HepG2 (cell line): ENCODE measurements around the gene ZFPM1. TPM values are rescaled to one million over a fixed set of nuclear protein-coding genes. Genes with fewer than 3 reads are reported as not detected.

Experiments
- CEBPG ChIP-seq: IDR thresholded peaks from 2 replicates; pipeline ENCODE4 v1.6.1; 2016
- CHD2 ChIP-seq: IDR thresholded peaks from 2 replicates; pipeline ENCODE4 v1.6.1; 2011; ENCODE audit warnings: low read depth, low read length, improper control_type of control experiment
- CSRNP2 ChIP-seq: sonication (generic); formaldehyde crosslinking; conservative IDR thresholded peaks from 2 replicates; pipeline ENCODE4 v1.8.0; 2022; ENCODE audit warnings: low read depth, missing genetic modification reagents
- GABPA ChIP-seq, 2 experiments: IDR thresholded peaks; 2 replicates each; pipeline ENCODE4 v1.6.1; 2011 to 2016; ENCODE audit warnings: low read depth in 2 of 2, low read length in 1 of 2, missing biosample characterization in 1 of 2, missing genetic modification characterization in 1 of 2
- IKZF1 ChIP-seq: fragments of 450-650 bp; IDR thresholded peaks from 2 replicates; pipeline ENCODE4 v1.7.1; 2016
- KDM1A ChIP-seq: IDR thresholded peaks from 2 replicates; pipeline ENCODE4 v1.6.1; 2016; ENCODE audit warnings: missing compliant biosample characterization
- NAIF1 ChIP-seq: sonication (generic); formaldehyde crosslinking; IDR thresholded peaks from 2 replicates; pipeline ENCODE4 v1.5.0; 2020; ENCODE audit warnings: mild to moderate bottlenecking, missing genetic modification reagents, borderline replicate concordance
- NCOA5 ChIP-seq: sonication (generic); formaldehyde crosslinking; IDR thresholded peaks from 2 replicates; pipeline ENCODE4 v1.4.0; 2020; ENCODE audit warnings: missing genetic modification reagents
- PAWR ChIP-seq: sonication (generic); formaldehyde crosslinking; IDR thresholded peaks from 2 replicates; pipeline ENCODE4 v1.4.0; 2020; ENCODE audit warnings: missing genetic modification reagents, mild to moderate bottlenecking, borderline replicate concordance
- RFX1 ChIP-seq: fragments of 450-650 bp; IDR thresholded peaks from 2 replicates; pipeline ENCODE4 v1.6.1; 2017
- SCMH1 ChIP-seq: sonication (generic); formaldehyde crosslinking; IDR thresholded peaks from 2 replicates; pipeline ENCODE4 v1.9.0; 2021; ENCODE audit warnings: missing genetic modification reagents, mild to moderate bottlenecking, borderline replicate concordance
- SIN3B ChIP-seq: fragments of 150-350 bp; IDR thresholded peaks from 2 replicates; pipeline ENCODE4 v1.6.1; 2014; ENCODE audit warnings: low read length
- SMAD3 ChIP-seq: sonication (generic); formaldehyde crosslinking; IDR thresholded peaks from 2 replicates; pipeline ENCODE4 v1.4.0; 2020; ENCODE audit warnings: missing genetic modification reagents
- SRSF1 ChIP-seq: fragments of 200-400 bp; formaldehyde crosslinking; optimal IDR thresholded peaks from 2 replicates; pipeline ENCODE3; 2017; ENCODE audit warnings: mild to moderate bottlenecking, low read depth, low read length, moderate library complexity
- ZC3H13 ChIP-seq: sonication (generic); formaldehyde crosslinking; IDR thresholded peaks from 2 replicates; pipeline ENCODE4 v1.8.1; 2023; ENCODE audit warnings: mild to moderate bottlenecking, missing genetic modification reagents, moderate library complexity
- ZMAT3 ChIP-seq: sonication (generic); formaldehyde crosslinking; conservative IDR thresholded peaks from 2 replicates; pipeline ENCODE4 v1.7.0; 2021; ENCODE audit warnings: missing genetic modification reagents
- ZNF350 ChIP-seq: sonication (generic); formaldehyde crosslinking; IDR thresholded peaks from 2 replicates; pipeline ENCODE4 v1.4.0; 2020; ENCODE audit warnings: mild to moderate bottlenecking, low read depth, missing genetic modification reagents, borderline replicate concordance
- ZNF383 ChIP-seq: sonication (generic); formaldehyde crosslinking; IDR thresholded peaks from 2 replicates; pipeline ENCODE4 v1.4.0; 2020; ENCODE audit warnings: missing genetic modification reagents, mild to moderate bottlenecking, borderline replicate concordance
- ZNF543 ChIP-seq: sonication (generic); formaldehyde crosslinking; IDR thresholded peaks from 2 replicates; pipeline ENCODE4 v1.4.0; 2020; ENCODE audit warnings: mild to moderate bottlenecking, missing genetic modification reagents
- ZNF670 ChIP-seq: sonication (generic); formaldehyde crosslinking; IDR thresholded peaks from 2 replicates; pipeline ENCODE4 v1.8.0; 2022; ENCODE audit warnings: mild to moderate bottlenecking, missing genetic modification reagents, borderline replicate concordance
- ZNF724P ChIP-seq: sonication (generic); formaldehyde crosslinking; IDR thresholded peaks from 2 replicates; pipeline ENCODE4 v1.8.0; 2022; ENCODE audit warnings: missing genetic modification reagents, borderline replicate concordance
- ZNF747 ChIP-seq: sonication (generic); formaldehyde crosslinking; IDR thresholded peaks from 2 replicates; pipeline ENCODE4 v1.8.1; 2023; ENCODE audit warnings: missing genetic modification reagents, mild to moderate bottlenecking, borderline replicate concordance
- ZSCAN20 ChIP-seq: sonication (generic); formaldehyde crosslinking; IDR thresholded peaks from 2 replicates; pipeline ENCODE4 v1.4.0; 2020; ENCODE audit warnings: missing genetic modification reagents, mild to moderate bottlenecking, borderline replicate concordance
- ZSCAN9 ChIP-seq: IDR thresholded peaks from 2 replicates; pipeline ENCODE4 v1.6.1; 2016; ENCODE audit warnings: borderline replicate concordance
- polyA plus RNA-seq, 8 experiments: library from polyadenylated mRNA; depleted of rRNA in 3 of 8; stranded (reverse) in 7 of 8; unstranded in 1 of 8; fragments of >200 nt; fragmentation: Illumina TruSeq in 4 of 8; extraction: Trizol in 4 of 8; gene quantifications; 2 replicates each; pipeline versions ENCODE4 v1.2.1 to v1.2.3, GENCODE V29; 2011 to 2016; ENCODE audit warnings: low read depth in 4 of 8, missing spikeins in 1 of 8, mixed read lengths in 1 of 8; ENCODE audit not compliant: insufficient read depth in 1 of 8
- total RNA-seq, 5 experiments: library from RNA; depleted of rRNA; stranded (reverse); fragments of >200 nt; fragmentation: Illumina TruSeq; extraction: Trizol; gene quantifications; 2 replicates each; pipeline ENCODE4 v1.2.3, GENCODE V29; 2016; ENCODE audit warnings: low read depth in 1 of 5
- TF ChIP-seq, protein P1 (sequence below): IDR thresholded peaks from 2 replicates; pipeline ENCODE4 v1.6.1; 2016
- TF ChIP-seq, protein P2 (sequence below): sonication (generic); formaldehyde crosslinking; IDR thresholded peaks from 2 replicates; pipeline ENCODE4 v1.5.0; 2020; ENCODE audit warnings: mild to moderate bottlenecking, missing genetic modification reagents
- TF ChIP-seq, protein P3 (sequence below): sonication (generic); formaldehyde crosslinking; IDR thresholded peaks from 2 replicates; pipeline ENCODE4 v1.4.0; 2020; ENCODE audit warnings: mild to moderate bottlenecking, missing genetic modification reagents, borderline replicate concordance

ZFPM1 gene
- total and polyA plus RNA-seq, 2 of the 13 experiments (the other 11 are each of a cell fraction or from before 2014, with no cell fraction given): 1.3 to 3.8 TPM

- TF ChIP-seq, protein P1, sequence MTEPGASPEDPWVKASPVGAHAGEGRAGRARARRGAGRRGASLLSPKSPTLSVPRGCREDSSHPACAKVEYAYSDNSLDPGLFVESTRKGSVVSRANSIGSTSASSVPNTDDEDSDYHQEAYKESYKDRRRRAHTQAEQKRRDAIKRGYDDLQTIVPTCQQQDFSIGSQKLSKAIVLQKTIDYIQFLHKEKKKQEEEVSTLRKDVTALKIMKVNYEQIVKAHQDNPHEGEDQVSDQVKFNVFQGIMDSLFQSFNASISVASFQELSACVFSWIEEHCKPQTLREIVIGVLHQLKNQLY (CRISPR knock-in tag): peak; percentile 50; the same call in 1 of the 2 replicates
- TF ChIP-seq IKZF1: no peak
- TF ChIP-seq RFX1: no peak
- no peak for TF ChIP-seq CHD2
- TF ChIP-seq, protein P2, sequence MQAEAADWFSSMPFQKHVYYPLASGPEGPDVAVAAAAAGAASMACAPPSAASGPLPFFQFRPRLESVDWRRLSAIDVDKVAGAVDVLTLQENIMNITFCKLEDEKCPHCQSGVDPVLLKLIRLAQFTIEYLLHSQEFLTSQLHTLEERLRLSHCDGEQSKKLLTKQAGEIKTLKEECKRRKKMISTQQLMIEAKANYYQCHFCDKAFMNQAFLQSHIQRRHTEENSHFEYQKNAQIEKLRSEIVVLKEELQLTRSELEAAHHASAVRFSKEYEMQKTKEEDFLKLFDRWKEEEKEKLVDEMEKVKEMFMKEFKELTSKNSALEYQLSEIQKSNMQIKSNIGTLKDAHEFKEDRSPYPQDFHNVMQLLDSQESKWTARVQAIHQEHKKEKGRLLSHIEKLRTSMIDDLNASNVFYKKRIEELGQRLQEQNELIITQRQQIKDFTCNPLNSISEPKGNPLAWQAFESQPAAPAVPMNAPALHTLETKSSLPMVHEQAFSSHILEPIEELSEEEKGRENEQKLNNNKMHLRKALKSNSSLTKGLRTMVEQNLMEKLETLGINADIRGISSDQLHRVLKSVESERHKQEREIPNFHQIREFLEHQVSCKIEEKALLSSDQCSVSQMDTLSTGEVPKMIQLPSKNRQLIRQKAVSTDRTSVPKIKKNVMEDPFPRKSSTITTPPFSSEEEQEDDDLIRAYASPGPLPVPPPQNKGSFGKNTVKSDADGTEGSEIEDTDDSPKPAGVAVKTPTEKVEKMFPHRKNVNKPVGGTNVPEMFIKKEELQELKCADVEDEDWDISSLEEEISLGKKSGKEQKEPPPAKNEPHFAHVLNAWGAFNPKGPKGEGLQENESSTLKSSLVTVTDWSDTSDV (CRISPR knock-in tag): no peak
- TF ChIP-seq, protein P3, sequence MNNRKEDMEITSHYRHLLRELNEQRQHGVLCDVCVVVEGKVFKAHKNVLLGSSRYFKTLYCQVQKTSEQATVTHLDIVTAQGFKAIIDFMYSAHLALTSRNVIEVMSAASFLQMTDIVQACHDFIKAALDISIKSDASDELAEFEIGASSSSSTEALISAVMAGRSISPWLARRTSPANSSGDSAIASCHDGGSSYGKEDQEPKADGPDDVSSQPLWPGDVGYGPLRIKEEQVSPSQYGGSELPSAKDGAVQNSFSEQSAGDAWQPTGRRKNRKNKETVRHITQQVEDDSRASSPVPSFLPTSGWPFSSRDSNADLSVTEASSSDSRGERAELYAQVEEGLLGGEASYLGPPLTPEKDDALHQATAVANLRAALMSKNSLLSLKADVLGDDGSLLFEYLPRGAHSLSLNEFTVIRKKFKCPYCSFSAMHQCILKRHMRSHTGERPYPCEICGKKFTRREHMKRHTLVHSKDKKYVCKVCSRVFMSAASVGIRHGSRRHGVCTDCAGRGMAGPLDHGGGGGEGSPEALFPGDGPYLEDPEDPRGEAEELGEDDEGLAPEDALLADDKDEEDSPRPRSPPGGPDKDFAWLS (CRISPR knock-in tag): no peak
- TF ChIP-seq NAIF1: no peak
- no peak for TF ChIP-seq SRSF1
- no peak for TF ChIP-seq SIN3B
- TF ChIP-seq ZNF350 (CRISPR knock-in tag): no peak
- no peak for TF ChIP-seq PAWR (CRISPR knock-in tag)
- TF ChIP-seq NCOA5 (CRISPR knock-in tag): no peak
- no peak for TF ChIP-seq ZNF670 (CRISPR knock-in tag)
- TF ChIP-seq ZMAT3: no peak
- no peak for TF ChIP-seq ZSCAN9 (CRISPR knock-in tag)
- TF ChIP-seq ZNF747: 0 out of 2 replicates have a peak, but pooled peaks have one; percentile 34
- TF ChIP-seq SMAD3 (CRISPR knock-in tag): no peak
- no peak for TF ChIP-seq CSRNP2 (CRISPR knock-in tag)
- TF ChIP-seq ZC3H13 (CRISPR knock-in tag): no peak
- TF ChIP-seq CEBPG (CRISPR knock-in tag): no peak
- TF ChIP-seq ZSCAN20: no peak
- 0 out of 2 replicates have a peak, but pooled peaks have one; percentile 42 for TF ChIP-seq ZNF724P (CRISPR knock-in tag)
- no peak for TF ChIP-seq GABPA (IDR thresholded peaks at IDR 0.05; ENCODE audit: low read depth, low read length)
- peak; percentile 62; the same call in 1 of the 2 replicates for TF ChIP-seq GABPA (CRISPR knock-in tag; IDR thresholded peaks at IDR 0.05; ENCODE audit: low read depth)
- no peak for TF ChIP-seq ZNF383 (CRISPR knock-in tag)
- TF ChIP-seq ZNF543 (CRISPR knock-in tag): peak; percentile 99
- TF ChIP-seq KDM1A (CRISPR knock-in tag): no peak
- no peak for TF ChIP-seq SCMH1 (CRISPR knock-in tag)
These were observed 97.2 kb downstream of the ZFPM1 start (continued) for GRCh38 chr16:88550246-88550661.
